ENCODE results near the gene TSC1.

Gene TSC1

DNA sequence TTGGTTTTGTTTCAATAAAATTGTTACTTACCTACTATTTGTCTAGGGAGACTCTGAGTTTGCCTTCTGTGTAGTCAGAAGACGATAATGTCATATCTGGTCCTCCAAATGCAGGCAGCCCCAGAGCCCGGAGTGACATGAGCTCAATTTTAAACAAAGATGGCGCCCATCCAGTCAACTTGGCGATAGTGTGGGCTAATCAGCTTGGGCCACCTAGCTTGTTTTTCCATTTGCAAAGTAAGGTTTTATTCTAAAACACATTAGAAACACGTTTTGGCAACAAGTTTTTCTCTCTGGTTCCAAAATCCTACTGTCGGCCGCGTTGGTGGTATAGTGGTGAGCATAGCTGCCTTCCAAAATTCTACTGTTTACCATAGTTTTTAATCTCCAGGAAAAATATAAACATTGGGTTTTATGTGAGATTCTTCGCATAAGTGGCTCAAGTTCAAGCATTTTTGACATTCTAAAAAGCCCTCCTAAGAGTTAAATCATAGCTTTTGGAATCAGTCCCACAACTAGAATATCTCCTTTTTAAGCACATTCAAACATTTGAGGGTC lies 13.2 kb downstream of the TSC1 start:
- no peak for DNase-seq

DNA sequence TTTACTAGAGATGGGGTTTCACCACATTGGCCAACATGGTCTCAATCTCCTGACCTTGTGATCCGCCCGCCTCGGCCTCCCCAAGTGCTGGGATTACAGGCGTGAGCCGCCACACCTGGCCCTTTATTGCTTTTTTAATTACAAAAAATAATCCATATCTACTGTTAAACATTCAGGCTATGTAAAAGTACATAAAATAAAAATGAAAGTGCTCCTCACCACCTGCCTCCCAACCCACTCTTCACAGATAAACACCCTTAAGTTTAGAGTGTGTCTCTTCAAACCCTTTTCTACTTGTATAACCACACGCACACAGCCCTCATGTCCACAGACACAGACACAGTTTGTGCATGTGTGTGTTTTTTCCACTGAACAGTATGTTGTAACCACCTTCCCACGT lies 16.7 kb downstream of the TSC1 start:
- no peak for DNase-seq

DNA sequence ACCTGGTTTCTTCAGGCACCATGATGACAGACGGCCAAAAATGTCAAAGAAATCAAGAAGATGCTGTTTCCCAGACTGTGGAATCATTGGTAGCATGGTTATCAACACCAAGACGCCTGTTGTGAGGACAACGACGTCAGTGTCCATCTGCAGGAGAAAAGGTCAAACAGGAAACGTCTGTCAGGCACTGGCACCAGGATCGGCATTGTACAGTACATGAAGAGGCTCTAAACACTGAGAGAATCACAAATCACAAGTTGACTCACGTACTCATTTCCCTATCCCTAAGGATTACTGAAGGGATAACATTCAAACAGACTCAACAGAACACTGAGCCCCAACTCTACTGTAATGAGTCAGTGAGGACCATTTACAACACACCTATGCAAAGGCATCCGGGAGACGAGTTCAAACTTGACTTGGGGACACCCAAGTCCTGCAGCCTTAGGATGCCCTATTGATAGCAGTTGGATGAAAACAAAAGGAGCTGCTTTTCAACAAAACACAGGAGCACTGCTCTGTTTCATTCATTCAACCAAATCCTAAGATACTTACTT lies 21.0 kb downstream of the TSC1 start:
- no peak for DNase-seq

DNA sequence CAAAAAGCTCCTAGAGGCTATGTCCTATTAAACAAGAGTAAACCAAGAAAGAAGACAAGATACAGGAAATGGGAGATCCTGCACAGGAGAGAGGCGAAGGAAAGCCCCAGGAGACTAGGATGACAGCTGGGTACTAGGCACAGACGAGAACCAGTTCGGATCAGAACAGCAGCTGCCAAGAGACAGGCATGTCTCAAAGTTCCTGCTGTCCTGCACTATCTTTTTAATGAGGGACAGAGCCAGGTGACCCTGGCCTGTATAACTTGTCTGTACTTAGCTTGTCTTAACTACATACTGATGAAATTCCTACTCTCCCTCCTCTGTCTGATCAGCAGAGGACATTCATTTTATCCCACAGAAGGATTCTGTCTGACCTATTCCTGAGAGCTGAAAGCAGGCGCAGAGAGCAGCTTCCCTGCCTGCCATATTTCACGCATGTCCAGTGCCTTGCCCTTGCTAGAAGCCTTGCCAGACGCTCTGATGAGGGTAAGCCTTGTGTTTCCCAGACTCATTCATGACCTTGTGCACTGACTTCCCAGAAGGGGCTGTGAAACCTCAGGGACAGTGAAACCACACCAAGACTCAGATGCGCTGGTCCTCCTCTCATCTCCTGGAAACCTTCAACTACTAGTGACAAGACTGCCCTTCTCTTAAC lies 24.7 kb downstream of the TSC1 start:
- DNase-seq = no peak

DNA sequence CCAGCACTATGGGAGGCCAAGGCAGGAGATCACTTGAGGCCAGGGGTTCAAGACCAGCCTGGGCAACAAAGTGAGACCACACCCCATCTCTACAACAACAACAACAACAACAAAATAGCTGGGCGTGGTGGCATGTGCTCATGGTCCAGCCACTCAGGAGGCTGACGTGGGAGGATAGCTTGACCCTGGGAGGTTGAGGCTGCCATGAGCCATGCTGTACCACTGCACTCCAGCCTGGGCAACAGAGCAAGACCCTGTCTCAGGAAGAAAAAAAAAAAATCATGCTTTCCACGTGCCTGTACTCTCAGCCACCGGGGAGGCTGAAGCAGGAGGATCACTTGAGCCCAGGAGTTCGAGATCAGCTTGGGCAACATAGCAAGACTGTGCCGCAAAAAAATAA lies 29.5 kb downstream of the TSC1 start:
- no peak for DNase-seq

DNA sequence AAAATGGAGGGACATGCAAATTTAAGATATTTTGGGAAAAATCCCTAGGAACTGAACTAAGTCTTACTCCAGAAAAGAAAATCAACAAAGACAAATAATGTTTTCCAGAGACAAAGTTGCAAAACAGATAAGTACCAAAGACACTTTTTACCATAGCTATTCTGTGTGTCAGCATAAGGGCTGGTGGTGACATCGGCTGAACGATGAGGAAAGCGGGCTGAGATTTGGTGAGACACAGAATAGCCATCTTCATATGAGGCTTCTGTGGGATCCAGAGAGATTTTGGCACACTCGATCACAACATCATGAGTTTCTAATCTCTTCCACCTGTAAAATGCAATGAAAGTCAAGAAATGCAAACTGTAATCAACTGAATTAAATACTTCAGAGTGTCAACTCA lies 32.3 kb downstream of the TSC1 start:
- no peak for DNase-seq

DNA sequence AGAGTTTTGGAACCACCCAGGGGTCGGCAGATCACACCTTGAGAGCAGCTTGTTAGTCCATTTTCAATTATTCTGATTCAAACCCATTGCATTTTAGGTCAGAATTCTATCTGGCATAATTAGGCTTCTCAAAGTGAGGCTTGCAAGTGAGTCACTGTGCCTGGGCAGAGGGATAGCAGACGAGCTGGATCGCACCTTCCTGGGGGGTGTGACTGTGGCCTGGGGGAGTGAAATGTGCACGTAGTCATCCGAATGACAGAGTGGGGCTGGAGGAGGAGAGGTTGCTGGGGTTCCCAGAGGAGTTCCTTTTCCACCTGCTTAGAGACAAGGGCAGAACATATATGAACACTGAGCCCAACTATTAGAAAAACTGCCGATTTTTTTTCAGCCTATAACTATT lies 34.0 kb downstream of the TSC1 start:
- no peak for DNase-seq

DNA sequence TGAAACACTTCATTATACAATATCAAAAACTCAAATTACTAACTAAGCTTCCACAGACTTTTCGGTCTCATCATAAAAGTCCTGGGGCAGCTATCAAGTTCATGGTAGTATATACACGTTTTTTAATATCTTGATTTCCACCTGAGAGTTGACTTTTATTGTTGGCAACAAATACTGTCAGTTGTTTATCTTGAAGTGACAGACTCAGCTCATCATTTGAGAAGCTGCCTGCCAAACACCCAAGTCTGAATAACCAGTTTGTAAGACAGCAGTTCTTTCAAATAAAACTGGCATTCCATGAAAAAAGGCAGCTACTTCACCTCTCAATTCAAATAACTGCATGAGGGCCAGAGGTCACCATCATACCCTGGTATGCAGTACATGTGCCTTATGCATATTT lies 35.1 kb downstream of the TSC1 start:
- DNase-seq = no peak

DNA sequence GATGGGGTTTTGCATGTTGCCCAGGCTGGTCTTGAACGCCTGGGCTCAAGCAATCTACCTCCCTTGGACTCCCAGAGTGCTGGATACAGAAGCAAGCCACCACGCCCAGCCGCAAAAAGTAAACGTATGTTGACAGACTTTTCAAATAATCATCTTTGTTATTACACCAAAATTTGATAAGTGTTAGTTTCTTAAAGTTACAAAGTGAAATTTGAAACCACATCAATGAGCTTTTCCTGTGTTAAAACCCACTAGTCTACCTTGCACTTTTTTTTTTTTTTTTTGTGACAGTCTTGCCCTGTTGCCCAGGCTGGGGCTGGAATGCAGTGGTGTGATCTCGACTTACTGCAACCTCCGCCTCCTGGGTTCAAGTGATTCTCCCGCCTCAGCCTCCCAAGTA lies 35.8 kb downstream of the TSC1 start:
- no peak for DNase-seq

DNA sequence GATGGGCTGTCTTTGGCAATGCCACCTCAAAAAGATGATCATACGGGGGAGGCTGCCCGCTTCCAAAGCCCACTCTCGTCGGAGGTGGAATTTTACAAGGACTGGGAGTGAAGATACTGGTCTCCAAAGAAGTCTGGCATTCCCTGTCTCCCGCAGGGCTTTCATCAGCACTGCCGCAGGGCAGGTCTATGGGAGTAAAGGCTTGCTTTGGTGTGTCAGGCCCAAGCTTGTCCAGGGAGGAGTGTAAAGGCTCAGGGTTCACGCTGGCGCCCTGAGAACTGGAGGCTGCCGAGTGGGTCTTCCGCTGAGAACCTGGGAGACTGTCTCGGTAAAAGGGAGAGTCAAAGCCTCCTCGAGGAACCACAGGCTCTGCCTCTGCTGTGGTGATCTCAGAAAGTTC lies 38.7 kb downstream of the TSC1 start:
- DNase-seq = no peak

DNA sequence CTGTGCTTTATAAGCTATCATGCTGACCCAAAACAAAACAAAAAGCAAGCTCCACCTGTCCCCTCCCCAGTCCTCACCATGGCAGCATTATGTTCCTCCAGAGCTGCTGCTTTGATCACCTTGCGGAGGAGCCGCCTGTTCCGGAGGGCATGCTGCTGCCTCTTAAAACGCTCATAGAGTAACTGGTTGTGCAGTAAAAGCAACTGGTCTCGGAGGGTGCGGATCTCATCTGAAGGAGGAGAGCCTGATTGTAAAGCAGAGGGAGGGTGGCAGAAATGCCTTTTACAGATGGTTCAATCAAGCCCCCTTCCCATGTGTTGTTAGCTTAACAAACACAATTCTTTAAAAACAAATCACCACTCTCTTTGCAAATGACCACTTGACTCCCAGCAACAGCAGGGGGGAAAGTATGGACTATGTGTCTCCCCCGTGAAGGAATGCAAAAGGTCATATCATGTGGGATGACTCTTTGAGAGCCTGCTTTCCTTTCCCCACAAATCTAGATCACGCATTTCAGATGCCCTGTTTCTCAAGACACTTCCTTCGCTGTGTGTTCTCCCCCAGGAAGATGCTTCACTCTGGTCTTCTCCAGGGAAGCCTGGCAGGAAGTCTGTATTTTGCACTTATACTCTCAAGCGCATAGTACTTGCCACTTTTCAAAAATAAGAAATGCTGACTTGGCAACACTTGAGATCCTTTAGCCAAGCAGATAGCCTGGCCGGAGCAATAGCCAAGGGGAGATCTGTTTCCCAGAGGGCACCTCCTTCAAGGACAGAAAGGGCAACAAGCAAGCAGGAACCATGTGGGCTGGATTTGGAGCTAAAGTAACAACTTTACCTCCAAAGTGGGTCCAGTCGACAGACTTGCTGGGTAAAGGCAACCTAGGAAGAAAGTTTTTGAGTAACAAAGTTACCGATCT lies 40.6 kb downstream of the TSC1 start:
- no peak for DNase-seq

DNA sequence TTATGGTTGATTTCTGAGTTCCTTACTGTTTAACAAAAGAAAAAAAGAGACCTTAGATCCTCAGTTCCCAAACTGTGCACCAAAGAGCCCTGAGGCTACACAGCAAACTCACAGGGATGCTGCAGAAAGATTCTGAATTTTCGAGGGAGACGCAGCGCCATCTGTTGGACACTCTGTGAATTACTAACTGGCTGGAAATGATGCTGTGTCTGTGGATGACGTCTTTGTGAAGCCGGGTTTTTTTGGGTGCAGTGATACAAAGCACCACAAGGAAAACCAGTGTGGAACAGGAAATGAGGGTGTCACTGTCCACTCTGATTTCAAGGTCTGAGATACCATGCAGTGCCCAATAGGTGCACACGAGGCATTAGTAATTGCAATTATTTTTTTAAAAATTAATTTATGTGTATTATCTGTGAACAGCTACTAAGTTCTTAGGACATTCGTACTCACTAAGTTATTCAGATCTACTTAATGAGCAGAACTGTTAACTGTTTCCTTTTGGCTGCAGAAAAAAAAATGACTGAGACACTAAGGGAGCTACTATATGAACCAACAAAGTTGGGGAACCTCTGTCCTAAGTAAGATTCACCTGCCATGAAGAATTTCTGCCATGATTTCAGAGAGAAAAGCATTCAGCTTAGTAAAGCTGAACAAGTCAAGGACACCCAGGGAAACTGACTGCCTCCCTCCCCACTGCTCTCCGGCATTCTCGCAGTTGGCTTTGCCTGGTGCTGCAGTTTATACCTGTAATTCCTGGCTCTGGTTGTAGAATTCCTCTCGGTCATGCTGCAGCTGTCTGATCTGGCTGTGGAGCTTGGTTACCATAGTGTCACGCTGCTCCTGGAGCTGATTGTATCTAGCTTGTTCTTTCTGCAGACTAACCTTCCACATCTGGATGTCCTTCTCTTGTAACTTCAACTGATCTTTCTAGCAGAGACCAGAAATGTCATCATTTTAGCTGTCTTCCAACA lies 42.3 kb downstream of the TSC1 start:
- peak; percentile 35 to 39 for DNase-seq

DNA sequence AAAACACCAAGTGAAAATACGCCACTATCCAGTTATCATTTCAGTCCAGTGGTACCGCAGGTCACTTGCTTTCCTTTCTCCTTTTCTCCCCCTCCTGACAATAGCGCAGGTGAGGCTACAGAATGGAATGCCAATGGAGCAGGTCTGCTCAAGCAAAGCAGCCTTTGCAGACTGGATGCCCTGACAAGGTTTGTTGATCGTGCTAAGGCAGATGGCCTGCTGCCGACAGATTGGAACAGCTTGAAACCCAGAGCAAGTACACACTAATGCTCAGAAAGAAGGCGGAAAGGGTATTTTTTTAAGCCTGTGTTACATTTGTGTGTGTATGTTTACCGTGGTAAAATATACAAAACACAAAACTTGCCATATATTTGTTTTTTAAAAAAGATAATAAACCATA lies 46.4 kb downstream of the TSC1 start:
- DNase-seq = no peak

DNA sequence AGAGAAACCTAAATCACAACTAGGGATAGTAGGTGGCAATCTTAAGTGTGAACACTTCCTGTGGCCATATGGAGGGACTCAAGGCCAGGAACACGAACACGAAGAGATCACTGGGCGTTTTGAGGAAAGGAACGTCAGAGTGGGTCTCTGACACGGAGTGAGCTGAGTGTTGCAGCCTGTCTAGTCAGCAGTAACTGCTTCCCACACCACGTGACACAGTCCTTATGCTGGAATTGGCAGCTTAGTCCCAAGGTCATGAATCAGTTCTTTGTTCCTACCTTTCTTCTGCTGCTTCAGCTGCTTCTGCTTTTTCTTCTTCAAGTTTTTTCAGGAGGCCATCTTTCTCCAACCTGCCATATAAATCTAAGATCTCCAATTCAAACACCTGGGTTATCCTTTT lies 47.5 kb downstream of the TSC1 start:
- DNase-seq = no peak

DNA sequence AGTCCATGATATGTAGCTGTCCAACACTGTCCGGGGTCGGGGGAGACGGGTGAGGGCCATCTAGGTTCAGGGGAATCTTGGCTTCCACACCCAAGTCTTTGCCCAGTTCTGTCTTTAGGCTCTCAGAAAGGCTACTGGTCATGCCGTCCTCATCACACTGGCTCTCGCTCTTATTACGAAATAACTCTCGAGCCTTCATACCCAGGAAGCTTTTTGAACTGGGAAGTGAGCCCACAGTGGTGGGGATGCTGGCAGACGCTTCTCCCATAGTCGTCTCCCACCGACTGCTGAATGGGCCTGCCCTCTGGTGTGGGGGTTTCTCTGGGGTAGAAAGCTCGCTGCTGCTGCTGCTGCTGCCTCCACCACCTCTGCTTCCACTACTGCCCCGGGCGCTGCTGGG lies 48.2 kb downstream of the TSC1 start:
- DNase-seq = no peak

DNA sequence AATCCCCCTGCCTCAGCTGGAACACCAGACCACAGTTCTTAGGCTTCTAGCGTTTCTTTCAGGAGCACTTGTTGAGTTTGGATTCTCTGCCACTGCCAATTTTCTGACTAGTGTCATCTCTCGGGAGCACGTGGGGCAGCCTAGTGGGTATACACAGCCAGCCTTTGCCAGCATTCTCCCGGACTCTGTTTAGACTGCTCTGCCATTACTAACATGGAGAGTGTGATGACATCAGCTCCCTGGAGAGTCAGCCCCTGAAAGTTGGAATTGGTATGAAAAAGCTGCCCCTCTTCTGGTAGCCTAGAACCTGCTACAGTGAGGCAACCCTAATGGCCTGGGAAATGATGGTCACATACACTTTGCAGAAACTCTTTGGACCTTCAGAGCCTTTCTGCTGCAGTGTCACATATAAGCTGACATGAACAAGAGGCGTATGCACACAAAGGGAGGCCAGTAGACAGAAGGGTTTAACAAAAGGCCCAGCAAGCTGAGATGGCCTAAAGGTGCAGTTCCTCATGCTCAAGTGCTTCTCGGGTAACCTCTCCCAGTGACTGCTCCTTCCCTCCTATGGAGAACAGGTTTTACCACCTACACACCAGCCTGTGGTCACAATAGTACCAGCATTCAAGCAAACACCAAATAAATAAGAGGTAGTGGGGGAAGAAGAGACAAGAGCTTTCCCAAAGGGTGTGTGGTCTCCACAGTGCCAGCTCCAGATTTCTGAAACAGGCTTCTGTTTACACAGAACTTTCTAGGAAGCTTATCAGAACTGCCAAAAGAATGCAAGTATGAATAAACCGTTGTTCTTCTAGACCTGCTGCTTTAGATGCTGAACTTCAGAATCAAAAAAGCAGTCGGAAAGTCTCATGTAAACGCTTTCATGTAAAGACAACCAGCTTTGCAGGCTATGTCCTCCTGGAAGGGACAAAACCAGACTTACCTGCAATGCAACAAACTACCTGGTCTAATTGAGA lies 49.3 kb downstream of the TSC1 start:
- no peak for DNase-seq

DNA sequence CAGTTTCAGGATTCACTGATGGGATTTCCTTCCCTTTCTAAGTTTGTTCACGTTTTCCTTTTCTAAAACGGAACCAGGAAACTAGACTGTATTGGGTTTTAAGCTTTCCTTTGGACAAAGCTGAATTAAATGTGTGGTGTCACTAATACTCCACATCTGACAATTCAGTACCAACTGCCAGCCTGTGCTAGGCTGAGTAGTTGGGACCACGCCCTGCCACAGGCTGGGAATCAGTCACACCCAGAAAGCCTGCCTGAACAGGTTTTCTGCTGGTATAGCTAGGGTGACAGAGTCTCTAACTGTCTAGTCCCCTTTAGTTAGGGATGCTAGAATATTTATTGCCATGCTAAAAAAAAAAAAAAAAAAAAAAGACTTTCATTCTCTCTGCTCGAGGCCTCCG lies 50.1 kb downstream of the TSC1 start:
- DNase-seq = no peak

DNA sequence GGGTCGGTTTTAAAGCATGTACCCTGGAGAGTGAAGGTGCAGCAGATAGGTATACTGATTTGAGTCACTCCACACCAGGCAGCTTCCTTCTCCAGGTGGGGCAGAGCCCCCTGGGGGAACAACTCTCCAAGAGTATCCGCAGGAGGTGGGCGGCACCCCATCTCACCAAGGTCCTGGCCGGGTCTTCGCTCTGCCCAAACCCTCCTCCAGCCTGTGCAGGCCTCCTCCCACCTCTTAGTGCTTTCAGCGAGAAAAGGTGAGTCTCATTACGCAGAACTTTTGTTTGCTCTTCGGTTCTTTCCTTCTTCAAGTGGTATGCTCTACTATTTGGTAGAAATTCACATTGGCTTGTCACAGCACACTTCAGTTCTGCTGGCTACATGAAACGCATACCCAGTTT lies 52.0 kb downstream of the TSC1 start:
- no peak for DNase-seq

DNA sequence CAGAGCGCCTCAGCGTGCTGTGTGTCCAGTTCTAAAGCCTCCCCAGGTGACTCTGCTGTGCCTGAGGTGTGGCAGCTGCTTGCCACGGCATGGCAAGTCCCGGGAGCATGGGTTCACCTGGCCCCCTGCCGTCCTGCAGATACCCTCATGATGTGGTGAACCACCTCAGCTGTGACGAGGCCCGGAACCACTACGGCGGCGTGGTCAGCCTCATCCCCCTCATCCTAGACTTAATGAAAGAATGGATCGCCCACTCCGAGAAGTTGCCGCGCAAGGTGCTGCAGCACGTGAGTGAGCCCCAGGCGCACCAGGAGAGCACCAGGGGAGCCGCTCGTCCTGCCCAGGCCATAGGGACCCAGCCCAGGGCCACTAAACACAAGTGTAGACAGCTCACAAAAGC lies 56.3 kb downstream of the TSC1 start:
- no peak for DNase-seq

DNA sequence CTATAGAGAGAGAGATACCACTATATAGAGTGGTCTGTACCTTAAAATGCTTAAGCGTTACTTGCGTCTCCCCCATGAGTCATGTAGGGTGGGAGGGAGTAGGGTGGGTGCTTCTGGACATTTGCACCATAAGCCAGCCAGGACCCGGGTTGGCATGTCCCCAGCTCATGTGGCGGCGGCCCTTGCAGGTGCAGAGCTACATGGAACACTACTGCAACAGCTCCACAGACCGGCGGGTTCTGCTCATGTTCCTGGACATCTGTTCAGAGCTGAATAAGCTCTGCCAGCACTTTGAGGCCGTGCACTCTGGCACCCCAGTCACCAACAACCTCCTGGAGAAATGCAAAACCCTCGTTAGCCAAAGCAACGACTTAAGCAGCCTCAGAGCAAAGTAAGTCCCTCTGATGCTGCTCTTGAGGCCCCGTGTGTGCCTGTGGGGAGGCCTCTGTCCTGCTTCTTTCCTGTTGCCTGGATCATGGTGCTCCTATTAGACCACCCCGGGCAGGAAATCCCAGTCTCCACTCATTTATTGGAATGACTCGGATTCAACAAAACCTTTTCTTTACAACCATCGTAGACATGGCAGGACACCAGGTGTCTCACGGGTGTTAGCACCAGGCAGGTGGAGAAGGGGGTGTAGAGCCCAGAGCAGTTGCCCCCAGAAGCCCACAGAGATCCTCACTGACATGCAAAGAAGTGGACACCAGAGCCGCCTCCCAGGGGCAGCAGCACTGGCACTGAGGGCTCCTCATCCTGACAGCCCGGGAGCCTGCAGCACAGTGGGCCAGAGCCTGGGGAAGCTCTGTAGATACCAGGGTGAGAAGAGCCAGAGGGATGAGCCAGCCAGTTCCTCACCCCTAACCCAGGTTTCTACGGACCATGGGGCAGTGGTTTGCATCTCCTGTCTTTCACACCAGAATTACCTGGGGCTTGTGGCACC lies 57.0 kb downstream of the TSC1 start:
- no peak for DNase-seq
